Mesenchymal stem cell (in vitro differentiated cells and primary cell): ENCODE measurements around the gene ZBTB25.

Source experiments
- DNase-seq: peaks from one replicate; pipeline ENCODE4 v3.0.0-alpha.2; 2013
- H2AFZ ChIP-seq: one replicate; pipeline ENCODE4 v1.6.1; 2013; ENCODE audit warnings: low read depth, mild to moderate bottlenecking, control low read depth, inconsistent platforms, low read length, moderate library complexity
- H2AK5ac ChIP-seq: 2 replicates; pipeline ENCODE4 v1.6.1; 2013; ENCODE audit warnings: low read length, moderate library complexity, mild to moderate bottlenecking, inconsistent platforms; ENCODE audit not compliant: severe bottlenecking
- H2BK120ac ChIP-seq: one replicate; pipeline ENCODE4 v1.6.1; 2013; ENCODE audit warnings: low read depth, mild to moderate bottlenecking, inconsistent platforms, low read length, moderate library complexity
- H2BK12ac ChIP-seq, 2 experiments: one replicate each; pipeline ENCODE4 v1.6.1; 2013; ENCODE audit warnings: inconsistent platforms in 2 of 2, low read length in 2 of 2, mild to moderate bottlenecking in 2 of 2, moderate library complexity in 2 of 2, control low read depth in 1 of 2
- H2BK15ac ChIP-seq: one replicate; pipeline ENCODE4 v1.6.1; 2013; ENCODE audit warnings: mild to moderate bottlenecking, low read depth, inconsistent platforms; ENCODE audit not compliant: poor library complexity, severe bottlenecking
- H2BK5ac ChIP-seq: 2 replicates; pipeline ENCODE4 v1.6.1; 2013; ENCODE audit warnings: low read depth, mild to moderate bottlenecking, low read length, control low read depth, inconsistent platforms; ENCODE audit not compliant: poor library complexity, severe bottlenecking
- H3K14ac ChIP-seq, 2 experiments: one replicate each; pipeline ENCODE4 v1.6.1; 2013; ENCODE audit warnings: inconsistent platforms in 2 of 2, low read length in 2 of 2, control low read depth in 1 of 2, mild to moderate bottlenecking in 1 of 2, moderate library complexity in 1 of 2
- H3K18ac ChIP-seq, 2 experiments: one replicate each; pipeline ENCODE4 v1.6.1; 2013; ENCODE audit warnings: inconsistent platforms in 2 of 2, low read length in 2 of 2, control low read depth in 1 of 2, low read depth in 1 of 2, mild to moderate bottlenecking in 1 of 2
- H3K23ac ChIP-seq, 2 experiments: one replicate each; pipeline ENCODE4 v1.6.1; 2013; ENCODE audit warnings: inconsistent platforms in 2 of 2, low read length in 2 of 2, mild to moderate bottlenecking in 2 of 2, moderate library complexity in 2 of 2, control low read depth in 1 of 2
- H3K27ac ChIP-seq: 2 replicates; pipeline ENCODE4 v1.5.1; 2013; ENCODE audit warnings: mild to moderate bottlenecking, moderate library complexity, low read length, control low read depth, inconsistent platforms; ENCODE audit not compliant: poor library complexity, severe bottlenecking
- H3K27me3 ChIP-seq, 2 experiments: 2 replicates each; pipeline versions ENCODE4 v1.6.1 to v1.7.0; 2013; ENCODE audit warnings: low read length in 2 of 2, mild to moderate bottlenecking in 2 of 2, moderate library complexity in 2 of 2, control low read depth in 1 of 2, inconsistent platforms in 1 of 2; ENCODE audit not compliant: control insufficient read depth in 1 of 2, insufficient read depth in 1 of 2
- H3K36me3 ChIP-seq, 2 experiments: 2 replicates each; pipeline versions ENCODE4 v1.6.1 to v1.7.0; 2013; ENCODE audit warnings: low read length in 2 of 2, control low read depth in 1 of 2, inconsistent platforms in 1 of 2, low read depth in 1 of 2, mild to moderate bottlenecking in 1 of 2; ENCODE audit not compliant: insufficient read depth in 2 of 2, control insufficient read depth in 1 of 2
- H3K4ac ChIP-seq, 2 experiments: one replicate each; pipeline ENCODE4 v1.6.1; 2013; ENCODE audit warnings: inconsistent platforms in 2 of 2, low read length in 2 of 2, mild to moderate bottlenecking in 2 of 2, moderate library complexity in 2 of 2, control low read depth in 1 of 2, low read depth in 1 of 2
- H3K4me1 ChIP-seq: 2 replicates; pipeline ENCODE4 v1.6.1; 2013; ENCODE audit warnings: low read depth, low read length, control low read depth; ENCODE audit not compliant: control insufficient read depth, insufficient read depth
- H3K4me2 ChIP-seq: 2 replicates; pipeline ENCODE4 v1.6.1; 2013; ENCODE audit warnings: low read length, mild to moderate bottlenecking, inconsistent platforms; ENCODE audit not compliant: poor library complexity, severe bottlenecking
- H3K4me3 ChIP-seq, 2 experiments: 2 replicates each; pipeline versions ENCODE4 v1.5.1 to v1.7.0; 2013; ENCODE audit warnings: low read length in 2 of 2, mild to moderate bottlenecking in 2 of 2, control low read depth in 1 of 2, low read depth in 1 of 2; ENCODE audit not compliant: insufficient read depth in 1 of 2
- H3K79me1 ChIP-seq: replicated peaks from 2 replicates; pipeline ENCODE4 v1.6.1; 2013; ENCODE audit warnings: mild to moderate bottlenecking, control low read depth, low read length, inconsistent platforms; ENCODE audit not compliant: poor library complexity, severe bottlenecking
- H3K9ac ChIP-seq: 2 replicates; pipeline ENCODE4 v1.7.0; 2013; ENCODE audit warnings: mild to moderate bottlenecking, low read length, moderate library complexity
- H3K9me3 ChIP-seq: 2 replicates; pipeline ENCODE4 v1.7.0; 2013; ENCODE audit warnings: mild to moderate bottlenecking, low read length; ENCODE audit not compliant: control insufficient read depth
- H4K8ac ChIP-seq: one replicate; pipeline ENCODE4 v1.6.1; 2013; ENCODE audit warnings: inconsistent platforms, mild to moderate bottlenecking, low read length, moderate library complexity
- H4K91ac ChIP-seq: one replicate; pipeline ENCODE4 v1.6.1; 2013; ENCODE audit warnings: mild to moderate bottlenecking, low read length, inconsistent platforms
- WGBS: methylation state at CpG from one replicate; pipeline ENCODE4 v1.1.7; 2013; ENCODE audit warnings: mixed read lengths; 5-methylcytosine and 5-hydroxymethylcytosine counted together

Gene ZBTB25

DNA sequence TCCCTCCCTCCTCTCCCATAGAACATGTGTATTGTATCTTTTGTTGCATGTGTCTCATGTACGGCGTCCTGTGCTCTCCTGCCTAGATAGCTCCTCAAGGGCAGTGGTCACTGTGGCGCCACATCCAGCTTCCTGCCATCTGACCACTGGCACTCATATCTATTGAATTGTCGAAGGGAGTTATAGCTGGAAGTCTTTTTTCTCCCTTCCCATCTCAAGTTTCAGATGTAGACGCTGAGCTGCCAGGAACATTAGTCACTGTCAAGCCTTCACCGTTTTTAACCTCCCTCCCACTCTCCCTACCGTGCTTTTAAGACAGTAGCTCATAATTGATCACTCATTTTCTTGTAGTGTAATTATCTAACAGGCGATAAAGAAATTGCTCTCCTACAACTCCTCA, 82.5 kb downstream of the ZBTB25 start:
- no peak overlapping the region for H3K4me2 ChIP-seq
- H3K27ac ChIP-seq = peak overlapping the region; percentile 9
- no peak overlapping the region for H3K4ac ChIP-seq
- no peaks in the 10 kb centered on the region for H3K27me3 ChIP-seq
- 81% methylated on average over 5 of the region's 8 CpGs for WGBS
- H2BK5ac ChIP-seq = no peak overlapping the region
- peaks cover 27 to 72% of the 10 kb centered on the region in 2 experiments for H3K36me3 ChIP-seq
- H2AFZ ChIP-seq = no peak overlapping the region
- H4K8ac ChIP-seq = no peak overlapping the region
- H3K23ac ChIP-seq = no peak overlapping the region
- peaks cover 7% of the 10 kb centered on the region for H3K79me1 ChIP-seq
- no peak overlapping the region for H2BK12ac ChIP-seq
- no peak overlapping the region for H2BK15ac ChIP-seq
- no peak overlapping the region for H2BK120ac ChIP-seq
- no peaks in the 10 kb centered on the region for H3K9me3 ChIP-seq
- no peak overlapping the region for H2AK5ac ChIP-seq
- H3K4me3 ChIP-seq = no peak overlapping the region
- DNase-seq = no peak
- H3K9ac ChIP-seq = no peak overlapping the region
- H3K18ac ChIP-seq = no peak overlapping the region
- H3K14ac ChIP-seq = no peak overlapping the region
- H3K4me1 ChIP-seq = peaks cover 8% of the 10 kb centered on the region
- no peak overlapping the region for H4K91ac ChIP-seq

DNA sequence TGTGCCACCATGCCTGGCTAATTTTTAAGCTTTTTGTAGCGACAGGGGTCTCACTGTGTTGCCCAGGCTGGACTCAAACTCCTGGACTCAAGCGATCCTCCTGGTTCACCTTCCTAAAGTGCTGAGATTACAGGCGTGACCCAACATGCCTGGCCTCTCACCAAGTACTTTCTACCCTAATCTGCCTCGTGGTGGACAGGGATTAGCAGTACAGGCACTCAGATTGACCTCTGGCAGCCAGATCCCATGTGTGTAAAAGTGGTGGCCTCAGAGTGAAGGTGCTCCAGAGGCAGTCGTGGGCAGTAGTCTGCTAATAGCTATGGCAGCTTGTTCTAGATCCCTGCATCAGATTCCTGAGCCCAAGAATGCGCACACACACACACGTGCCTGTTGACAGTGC, 84.6 kb downstream of the ZBTB25 start:
- H3K4me2 ChIP-seq = no peak overlapping the region
- H3K9me3 ChIP-seq = no peaks in the 10 kb centered on the region
- no peak overlapping the region for H2BK15ac ChIP-seq
- peaks cover 5% of the 10 kb centered on the region for H3K79me1 ChIP-seq
- no peak overlapping the region for H3K23ac ChIP-seq
- H3K14ac ChIP-seq = no peak overlapping the region
- H2BK5ac ChIP-seq = no peak overlapping the region
- no peaks in the 10 kb centered on the region for H3K27me3 ChIP-seq
- H4K91ac ChIP-seq = no peak overlapping the region
- H3K4ac ChIP-seq = no peak overlapping the region
- no peak overlapping the region for H3K18ac ChIP-seq
- WGBS = 94% methylated on average over 7 of the region's 7 CpGs
- peaks cover 28 to 68% of the 10 kb centered on the region in 2 experiments for H3K36me3 ChIP-seq
- no peak overlapping the region for H2AK5ac ChIP-seq
- H2BK120ac ChIP-seq = no peak overlapping the region
- peaks cover 8% of the 10 kb centered on the region for H3K4me1 ChIP-seq
- H3K9ac ChIP-seq = no peak overlapping the region
- no peak overlapping the region for H2AFZ ChIP-seq
- DNase-seq = no peak
- H3K4me3 ChIP-seq = no peak overlapping the region
- H3K27ac ChIP-seq = no peak overlapping the region
- no peak overlapping the region for H4K8ac ChIP-seq
- no peak overlapping the region for H2BK12ac ChIP-seq

DNA sequence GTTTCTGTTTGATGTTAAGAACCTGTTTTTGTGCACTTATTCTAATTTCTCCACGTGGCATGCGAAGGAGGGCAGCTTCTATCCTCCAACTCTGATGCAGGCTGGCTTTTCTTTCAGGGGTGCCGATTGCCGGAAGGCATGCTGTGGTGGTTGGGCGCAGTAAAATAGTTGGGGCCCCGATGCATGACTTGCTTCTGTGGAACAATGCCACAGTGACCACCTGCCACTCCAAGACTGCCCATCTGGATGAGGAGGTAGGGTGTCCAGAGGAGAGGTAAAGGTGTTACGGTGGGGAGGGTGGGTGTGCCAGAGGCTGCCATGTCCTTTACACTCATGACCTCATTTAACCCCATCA, 85.9 kb downstream of the ZBTB25 start:
- no peak overlapping the region for H4K91ac ChIP-seq
- H3K4me2 ChIP-seq = no peak overlapping the region
- H2BK15ac ChIP-seq = no peak overlapping the region
- no peak overlapping the region for H2BK120ac ChIP-seq
- H3K9me3 ChIP-seq = no peaks in the 10 kb centered on the region
- H3K79me1 ChIP-seq = peaks cover 5% of the 10 kb centered on the region
- over 99% methylated on average over 6 of the region's 7 CpGs for WGBS
- peak overlapping the region; percentile 6 for H2AK5ac ChIP-seq
- H3K14ac ChIP-seq = no peak overlapping the region
- H3K23ac ChIP-seq = no peak overlapping the region
- H3K4me3 ChIP-seq = no peak overlapping the region
- H2BK5ac ChIP-seq = no peak overlapping the region
- peak overlapping the region; percentile 69 for H4K8ac ChIP-seq
- no peak overlapping the region for H2BK12ac ChIP-seq
- no peak overlapping the region for H3K4ac ChIP-seq
- H3K27me3 ChIP-seq = no peaks in the 10 kb centered on the region
- H3K27ac ChIP-seq = no peak overlapping the region
- no peak for DNase-seq
- peaks cover 33 to 72% of the 10 kb centered on the region in 2 experiments for H3K36me3 ChIP-seq
- H2AFZ ChIP-seq = no peak overlapping the region
- H3K9ac ChIP-seq = no peak overlapping the region
- peak overlapping the region in 1 of 2 experiments; percentile 19 for H3K18ac ChIP-seq
- peaks cover 8% of the 10 kb centered on the region for H3K4me1 ChIP-seq

DNA sequence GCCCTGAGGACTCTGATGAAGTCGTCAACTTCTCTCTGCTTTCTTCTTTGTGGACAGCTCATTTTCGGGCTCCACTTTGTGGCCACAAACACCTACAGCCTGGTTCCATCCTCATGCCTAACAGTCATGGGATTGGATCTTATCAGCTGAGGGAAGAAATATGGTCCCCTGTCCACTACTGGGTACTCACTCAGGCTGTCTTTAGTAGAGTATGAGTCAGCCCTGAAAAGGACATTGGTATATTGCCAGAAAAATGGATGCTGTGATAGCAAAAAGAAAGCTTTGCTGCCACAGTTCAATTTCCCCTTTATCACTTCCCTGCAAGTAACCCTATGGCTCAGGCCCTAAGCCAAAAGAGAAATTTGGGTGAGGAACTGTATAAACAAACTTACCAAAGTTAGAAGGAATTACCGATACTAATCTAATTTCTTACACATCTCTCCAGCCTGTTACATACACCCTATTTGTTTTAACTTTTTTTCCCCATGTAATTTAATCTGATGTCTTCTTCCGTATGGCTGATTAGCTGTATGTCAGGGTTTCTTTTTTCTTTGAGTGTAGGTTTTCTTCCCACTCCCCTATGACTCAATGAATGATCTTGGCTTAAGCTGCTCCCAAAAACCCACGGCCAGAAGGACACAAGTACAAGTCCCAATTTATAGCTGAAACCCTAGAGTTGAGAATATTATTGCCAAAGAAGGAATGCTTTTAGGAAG, 86.4 kb downstream of the ZBTB25 start:
- no peak overlapping the region for H2BK5ac ChIP-seq
- no peak overlapping the region for H3K27ac ChIP-seq
- no peaks in the 10 kb centered on the region for H3K9me3 ChIP-seq
- no peak overlapping the region for H3K18ac ChIP-seq
- peaks cover 8% of the 10 kb centered on the region for H3K4me1 ChIP-seq
- H3K27me3 ChIP-seq = no peaks in the 10 kb centered on the region
- no peak overlapping the region for H3K9ac ChIP-seq
- no peak overlapping the region for H2AK5ac ChIP-seq
- peaks cover 36 to 73% of the 10 kb centered on the region in 2 experiments for H3K36me3 ChIP-seq
- DNase-seq = peak; percentile 32
- H2AFZ ChIP-seq = no peak overlapping the region
- no peak overlapping the region for H2BK12ac ChIP-seq
- no peak overlapping the region for H3K23ac ChIP-seq
- peaks cover 7% of the 10 kb centered on the region for H3K79me1 ChIP-seq
- H2BK15ac ChIP-seq = no peak overlapping the region
- no peak overlapping the region for H3K14ac ChIP-seq
- no peak overlapping the region for H2BK120ac ChIP-seq
- no peak overlapping the region for H4K91ac ChIP-seq
- no peak overlapping the region for H3K4ac ChIP-seq
- no peak overlapping the region for H3K4me3 ChIP-seq
- H4K8ac ChIP-seq = no peak overlapping the region
- 100% methylated on average over 2 of the region's 5 CpGs for WGBS
- no peak overlapping the region for H3K4me2 ChIP-seq
